ENCODE data around the gene CHDH. TPM values are rescaled to one million over a fixed set of nuclear protein-coding genes. Genes with fewer than 3 reads are reported as not detected.

Gene CHDH
- total and polyA plus RNA-seq, 2 donors (not counting 3 experiments of a cell fraction or from before 2014, with no cell fraction given): 0.04 to 0.06 TPM

GRCh38 chr3:53766706-53767105 is 79.5 kb downstream of the CHDH start:
- FAIRE-seq: no peak
- BruUV-seq (replicated peaks): no TSS peak
- CTCF ChIA-PET: interaction anchor here (0.6 kb wide), 1 partner anchor 143 kb away, joined by 3 read pairs; no protein-coding TSS in a partner anchor
- TF ChIP-seq MAX (IDR thresholded peaks at IDR 0.05; ENCODE audit: insufficient read depth, insufficient read length) (no peak), POLR2AphosphoS5 (IDR thresholded peaks at IDR 0.05; ENCODE audit: insufficient read depth, low read depth, low read length) (no peak), GATA2 (IDR thresholded peaks at IDR 0.05; ENCODE audit: insufficient read depth, insufficient read length, low read depth, low read length) (no peak), MYC (IDR thresholded peaks at IDR 0.05; ENCODE audit: low read depth, low read length) (no peak), POLR2A (IDR thresholded peaks at IDR 0.05; ENCODE audit: low read depth, low read length) (no peak), JUN (IDR thresholded peaks at IDR 0.05; ENCODE audit: borderline replicate concordance, insufficient read depth, insufficient read length, low read depth) (no peak), FOS (IDR thresholded peaks at IDR 0.05; ENCODE audit: borderline replicate concordance, insufficient read depth, low read length) (no peak), EZH2 (IDR thresholded peaks at IDR 0.05; ENCODE audit: borderline replicate concordance, low read depth, low read length, severe bottlenecking) (no peak), CTCF (IDR thresholded peaks at IDR 0.05; ENCODE audit: extremely low read depth in 1 of 2, insufficient read depth in 1 of 2, low read depth in 1 of 2, low read length in 2 of 2) (no peak)
- H3K9ac ChIP-seq (replicated peaks; ENCODE audit: extremely low read depth, insufficient read depth, low read length): no peak overlapping the region
- POLR2A ChIA-PET: no interaction called here
- H4K20me1 ChIP-seq (replicated peaks; ENCODE audit: control insufficient read depth, extremely low read depth, insufficient read depth, low read length): no peaks in the 10 kb centered on the region
- no peaks in the 10 kb centered on the region for H3K79me2 ChIP-seq (ENCODE audit: control insufficient read depth, insufficient read depth, low read length)
- H3K27me3 ChIP-seq (ENCODE audit: control insufficient read depth in 2 of 2, insufficient read depth in 2 of 2, low read length in 2 of 2): no peaks in the 10 kb centered on the region
- no peaks in the 10 kb centered on the region for H3K9me3 ChIP-seq (replicated peaks; ENCODE audit: control insufficient read depth, insufficient read depth, low read length)
- H3K4me1 ChIP-seq (ENCODE audit: control insufficient read depth, extremely low read depth, insufficient read depth, low read length): no peaks in the 10 kb centered on the region
- intact Hi-C loops (cut with micrococcal nuclease) (no loop called here), dilution Hi-C loops (cut with MboI; ENCODE audit: extremely low pct_ligation_motif_present, low sequenced_read_pairs) (no loop called here)
- H3K9me1 ChIP-seq (replicated peaks; ENCODE audit: control insufficient read depth, extremely low read depth, insufficient read depth, low read length): no peaks in the 10 kb centered on the region
- no peak overlapping the region for H3K4me3 ChIP-seq (replicated peaks in 1 of 3; ENCODE audit: insufficient read depth in 1 of 3, low read depth in 1 of 3, low read length in 3 of 3)
- no peaks in the 10 kb centered on the region for H3K36me3 ChIP-seq (ENCODE audit: control insufficient read depth in 2 of 2, extremely low read depth in 1 of 2, insufficient read depth in 2 of 2, low read length in 2 of 2)
- H2AFZ ChIP-seq (ENCODE audit: low read depth, low read length): no peak overlapping the region
- no peak overlapping the region for H3K4me2 ChIP-seq (ENCODE audit: insufficient read depth, low read length)
- no peak for DNase-seq (ENCODE audit: low read depth, low spot score)
- H3K27ac ChIP-seq (ENCODE audit: insufficient read depth, low read depth, low read length): no peak overlapping the region
